DND-41 (cell line): ENCODE measurements around the gene GJB2.

ENCODE experiments used
- ATAC-seq: fragments of 200-7000 bp; cut with Tn5 transposase; 3 replicates; pipeline ENCODE4 v1.9.1; 2021; ENCODE audit warnings: low read depth; ENCODE audit not compliant: insufficient read depth
- DNase-seq: peaks from one replicate; pipeline ENCODE4 v3.0.0-alpha.2; 2020
- H2AFZ ChIP-seq: 2 replicates; pipeline ENCODE4 v1.6.0; 2012; ENCODE audit warnings: low read depth, low read length
- H3K27ac ChIP-seq: 2 replicates; pipeline ENCODE4 v1.5.1; 2012; ENCODE audit warnings: low read length, inconsistent platforms
- H3K27me3 ChIP-seq: fragments of 200-600 bp; sonication (generic); 2 replicates; pipeline ENCODE4 v1.6.0; 2012; ENCODE audit warnings: low read length, mild to moderate bottlenecking, inconsistent platforms; ENCODE audit not compliant: insufficient read depth, poor library complexity
- H3K36me3 ChIP-seq: 2 replicates; pipeline ENCODE4 v1.5.1; 2012; ENCODE audit warnings: low read length, inconsistent platforms; ENCODE audit not compliant: insufficient read depth
- H3K4me1 ChIP-seq: 2 replicates; pipeline ENCODE4 v1.5.1; 2012; ENCODE audit warnings: mild to moderate bottlenecking, low read length; ENCODE audit not compliant: insufficient read depth
- H3K4me2 ChIP-seq: 2 replicates; pipeline ENCODE4 v1.6.0; 2012; ENCODE audit warnings: mild to moderate bottlenecking, moderate library complexity, low read length, inconsistent platforms; ENCODE audit not compliant: insufficient read depth
- H3K4me3 ChIP-seq, 2 experiments: fragments of 200-600 bp in 1 of 2; shearing (Covaris generic) in 1 of 2; 2 replicates each; pipeline ENCODE4 v1.5.1; 2012 to 2016; ENCODE audit warnings: inconsistent platforms in 2 of 2, low read length in 2 of 2, mild to moderate bottlenecking in 2 of 2, low read depth in 1 of 2, moderate library complexity in 1 of 2
- H3K79me2 ChIP-seq: 2 replicates; pipeline ENCODE4 v1.6.0; 2012; ENCODE audit warnings: low read length, inconsistent platforms; ENCODE audit not compliant: insufficient read depth
- H3K9ac ChIP-seq: 2 replicates; pipeline ENCODE4 v1.6.0; 2012; ENCODE audit warnings: low read depth, mild to moderate bottlenecking, inconsistent platforms, low read length, moderate library complexity
- H3K9me3 ChIP-seq: 2 replicates; pipeline ENCODE4 v1.5.1; 2012; ENCODE audit warnings: low read length, moderate library complexity, mild to moderate bottlenecking, inconsistent platforms; ENCODE audit not compliant: insufficient read depth, severe bottlenecking
- H4K20me1 ChIP-seq: 2 replicates; pipeline ENCODE4 v1.6.0; 2012; ENCODE audit warnings: low read length; ENCODE audit not compliant: insufficient read depth
- CTCF ChIP-seq: IDR thresholded peaks from 2 replicates; pipeline ENCODE4 v1.5.1; 2012; ENCODE audit warnings: borderline replicate concordance, low read length, moderate library complexity, mild to moderate bottlenecking; ENCODE audit not compliant: poor library complexity, severe bottlenecking; ENCODE audit errors: extremely low read depth
- EZH2 ChIP-seq: IDR thresholded peaks from 3 replicates; pipeline ENCODE4 v1.6.1; 2012; ENCODE audit warnings: borderline replicate concordance, low read depth, mild to moderate bottlenecking, moderate library complexity, low read length, inconsistent platforms; ENCODE audit not compliant: severe bottlenecking

GJB2 gene

GRCh38 chr13:20186771-20187170 lies 6.0 kb downstream of the GJB2 start:
- no peak overlapping the region for H3K27ac ChIP-seq
- H3K36me3 ChIP-seq, result no peaks in the 10 kb centered on the region
- peaks cover 11% of the 10 kb centered on the region for H3K27me3 ChIP-seq
- H4K20me1 ChIP-seq, result no peaks in the 10 kb centered on the region; the same call in 1 of the 2 replicates
- no peaks in the 10 kb centered on the region for H3K4me1 ChIP-seq
- H3K79me2 ChIP-seq, result no peaks in the 10 kb centered on the region
- ATAC-seq, result no peak
- H3K4me3 ChIP-seq, result no peak overlapping the region
- TF ChIP-seq EZH2 (no peak), CTCF (no peak)
- H3K4me2 ChIP-seq, result no peak overlapping the region
- DNase-seq, result no peak
- no peaks in the 10 kb centered on the region for H3K9me3 ChIP-seq
- no peak overlapping the region for H3K9ac ChIP-seq
- H2AFZ ChIP-seq, result no peak overlapping the region

- Histone ChIP-seq H2AFZ (no peak overlapping the region), H3K9ac (no peak overlapping the region), H3K4me3 (no peak overlapping the region), H3K9me3 (no peaks in the 10 kb centered on the region), H4K20me1 (no peaks in the 10 kb centered on the region), H3K27ac (no peak overlapping the region), H3K79me2 (no peaks in the 10 kb centered on the region), H3K4me1 (no peaks in the 10 kb centered on the region), H3K4me2 (no peak overlapping the region), H3K27me3 (no peaks in the 10 kb centered on the region), H3K36me3 (no peaks in the 10 kb centered on the region)
- no peak for DNase-seq
- TF ChIP-seq CTCF (no peak), EZH2 (no peak)
- no peak for ATAC-seq
Measured at GRCh38 chr13:20185366-20186056, 7.2 kb downstream of the GJB2 start.

- no peaks in the 10 kb centered on the region for H3K27me3 ChIP-seq
- no peaks in the 10 kb centered on the region for H4K20me1 ChIP-seq
- no peak overlapping the region for H3K9ac ChIP-seq
- H3K79me2 ChIP-seq, result no peaks in the 10 kb centered on the region
- no peaks in the 10 kb centered on the region for H3K4me1 ChIP-seq
- no peak overlapping the region for H3K27ac ChIP-seq
- DNase-seq (peak; percentile 64), ATAC-seq (peak; percentile 97)
- no peak for TF ChIP-seq EZH2
- TF ChIP-seq CTCF, result peak; percentile 88
- H3K36me3 ChIP-seq, result no peaks in the 10 kb centered on the region
- no peak overlapping the region for H3K4me2 ChIP-seq
- H3K9me3 ChIP-seq, result no peaks in the 10 kb centered on the region
- H2AFZ ChIP-seq, result no peak overlapping the region
- no peak overlapping the region for H3K4me3 ChIP-seq
Measured at GRCh38 chr13:20182231-20182846, 10.4 kb downstream of the GJB2 start.
